NK-92 treated with Interleukin-12 subunit alpha and Interleukin-12 subunit beta, amount 100 ng/mL, for 24 hours (cell line): ENCODE data around the gene ANKLE1.

Experiments used
- DNase-seq: peaks from one replicate; lab custom pipeline; 2025; lab: John Stamatoyannopoulos, UW

Gene ANKLE1

GRCh38 chr19:17281391-17282304 lies at the start of gene ANKLE1:
Gene ANKLE1, plus strand, starts transcription at chr19:17281901. Its CDS starts 20 bp downstream, at chr19:17281921.
- no peak for DNase-seq

- DNase-seq: no peak
Observed at GRCh38 chr19:17232258-17232657, 49.4 kb upstream of the ANKLE1 start.

GRCh38 chr19:17234911-17235299 lies 46.8 kb upstream of the ANKLE1 start:
- DNase-seq: no peak

- DNase-seq: no peak
Observed at GRCh38 chr19:17235300-17235970, 46.3 kb upstream of the ANKLE1 start.

GRCh38 chr19:17235971-17236777 lies 45.5 kb upstream of the ANKLE1 start:
- no peak for DNase-seq

- DNase-seq: no peak
Observed at GRCh38 chr19:17236811-17237543, 44.7 kb upstream of the ANKLE1 start.

- no peak for DNase-seq
Observed at GRCh38 chr19:17237747-17238706, 43.7 kb upstream of the ANKLE1 start.

GRCh38 chr19:17240062-17240752 lies 41.5 kb upstream of the ANKLE1 start:
- DNase-seq: no peak

- DNase-seq: no peak
Observed at GRCh38 chr19:17240826-17241399, 40.8 kb upstream of the ANKLE1 start.

GRCh38 chr19:17242431-17243208 lies 39.1 kb upstream of the ANKLE1 start:
- DNase-seq: no peak

GRCh38 chr19:17243211-17243829 lies 38.4 kb upstream of the ANKLE1 start:
- DNase-seq: no peak

- no peak for DNase-seq
Observed at GRCh38 chr19:17243830-17244617, 37.7 kb upstream of the ANKLE1 start.

- no peak for DNase-seq
Observed at GRCh38 chr19:17244618-17245534, 36.8 kb upstream of the ANKLE1 start.

- DNase-seq: no peak
Observed at GRCh38 chr19:17245535-17245984, 36.1 kb upstream of the ANKLE1 start, which contains the start of gene NR2F6. Gene NR2F6, minus strand, starts transcription at chr19:17245919. Its CDS starts 699 bp downstream, at chr19:17245220.

- DNase-seq: no peak
Observed at GRCh38 chr19:17246681-17247425, 34.8 kb upstream of the ANKLE1 start.
